ENCODE results near the gene SMURF2.
A peak's percentile ranks its signal among the peaks of the same experiment; 100 is the strongest.
"Not testable (repeated sequence)": the region's sequence is repeated elsewhere in the genome, so short reads cannot be mapped to it uniquely, and the experiment has no call there.

The SMURF2 gene

GRCh38 chr17:64632194-64632593 is 29.9 kb downstream of the SMURF2 start:
- DNase-seq (ENCODE audit: low read depth in 2 of 2), result no peak

DNA sequence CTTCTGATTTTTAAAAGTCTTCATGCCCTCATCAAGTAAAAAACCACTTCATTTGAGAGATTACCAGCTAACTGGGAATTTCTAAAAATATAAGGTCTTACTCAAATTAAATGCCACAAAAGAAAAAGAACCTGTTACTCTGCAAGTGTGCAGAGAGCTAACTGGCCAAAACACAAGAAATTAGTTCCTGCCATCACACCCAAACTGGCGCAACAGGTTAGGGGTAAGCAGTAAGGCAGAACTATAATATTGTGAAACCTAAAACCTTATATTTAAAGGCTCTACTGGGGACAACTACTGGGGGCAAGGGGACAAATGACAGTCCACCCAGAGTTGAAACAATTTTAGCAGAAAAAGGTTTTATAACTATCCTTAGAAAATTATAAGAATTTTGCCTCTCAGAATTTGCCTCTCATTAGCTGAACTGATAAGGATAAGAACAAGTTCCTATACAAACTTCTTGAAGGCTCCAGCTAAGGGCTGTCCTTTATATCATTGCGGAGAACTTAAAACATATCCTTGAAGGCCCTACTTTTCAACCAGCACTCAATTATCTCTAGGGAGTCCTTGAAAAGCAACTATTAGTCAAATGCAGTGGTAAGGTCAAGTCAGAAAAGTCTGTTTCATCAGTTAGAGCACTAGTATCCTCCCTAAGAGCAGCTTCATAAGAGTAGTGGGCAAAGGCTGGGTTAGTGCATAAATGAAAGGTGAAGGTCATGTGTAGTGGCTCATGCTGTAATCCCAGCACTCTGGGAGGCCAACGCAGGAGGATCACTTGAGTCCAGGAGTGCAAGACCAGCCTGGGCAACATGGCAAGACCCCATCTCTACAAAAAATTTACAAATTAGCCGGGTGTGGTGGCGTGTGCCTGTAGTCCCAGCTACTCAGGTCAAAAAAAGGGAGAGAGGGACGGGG is 31.5 kb downstream of the SMURF2 start:
- DNase-seq (ENCODE audit: low read depth in 2 of 2), result no peak

DNA sequence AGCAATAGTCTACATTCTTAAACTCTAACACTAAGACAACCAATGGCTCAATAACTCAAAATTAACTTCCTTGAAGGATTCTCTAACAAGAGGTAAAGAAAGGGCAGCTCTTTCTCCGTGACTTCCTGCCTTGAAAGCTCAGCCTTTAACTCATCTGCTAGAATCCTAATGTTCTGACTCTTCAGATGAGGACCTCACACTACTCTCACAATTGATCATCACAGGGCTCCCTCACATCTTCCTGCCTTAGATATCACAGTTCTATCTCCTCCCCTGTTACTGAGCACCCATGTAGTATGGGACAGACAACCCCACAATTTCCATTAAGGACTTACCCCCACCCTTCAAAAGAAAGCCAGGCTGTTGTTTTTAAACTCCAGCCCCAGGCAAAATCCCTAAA is 33.5 kb downstream of the SMURF2 start:
- peak in 1 of 2 donors; percentile 22 for DNase-seq (ENCODE audit: low read depth in 2 of 2)

DNA sequence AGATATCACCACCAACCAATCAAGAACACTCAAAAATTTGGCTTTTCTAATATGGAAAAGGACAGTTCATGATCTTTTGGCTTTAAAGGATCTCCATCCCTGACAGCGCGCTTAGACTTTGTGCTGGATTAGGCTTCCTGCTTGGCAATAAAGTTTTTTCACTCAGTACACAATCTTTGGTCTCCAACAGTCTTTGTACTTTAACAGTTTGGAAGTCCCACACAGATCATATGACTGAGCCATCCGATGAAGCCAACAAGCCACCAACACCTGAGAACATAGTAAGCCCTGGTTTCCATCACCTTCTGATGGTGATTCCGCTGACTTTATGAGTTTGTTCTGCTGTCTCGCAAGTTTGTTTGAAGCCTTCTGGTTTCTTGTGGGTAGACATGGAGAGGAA is 34.3 kb downstream of the SMURF2 start:
- DNase-seq (ENCODE audit: low read depth in 2 of 2), result no peak

- DNase-seq (ENCODE audit: low read depth in 2 of 2), result no peak
Observed at GRCh38 chr17:64626827-64627226, 35.3 kb downstream of the SMURF2 start.

GRCh38 chr17:64625541-64625940 is 36.6 kb downstream of the SMURF2 start:
- DNase-seq (ENCODE audit: low read depth in 2 of 2), result no peak

GRCh38 chr17:64622931-64623654 is 39.0 kb downstream of the SMURF2 start:
- no peak for DNase-seq (ENCODE audit: low read depth in 2 of 2)

DNA sequence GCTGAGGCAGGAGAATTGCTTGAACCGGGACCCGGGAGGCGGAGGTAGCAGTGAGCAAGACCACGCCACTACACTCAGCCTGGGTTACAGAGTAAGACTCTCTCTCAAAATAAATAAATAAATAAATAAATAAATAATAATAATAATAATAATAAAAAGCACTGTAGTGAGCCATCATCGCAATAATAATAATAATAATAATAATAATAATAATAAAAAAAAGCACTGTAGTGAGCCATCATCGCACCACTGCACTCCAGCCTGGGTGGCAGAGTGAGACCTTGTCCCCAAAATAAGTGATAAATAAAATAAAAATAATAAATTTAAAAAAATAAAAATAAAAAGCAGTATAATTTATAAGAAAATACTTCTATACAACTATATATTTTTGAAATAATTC is 40.3 kb downstream of the SMURF2 start:
- no peak for DNase-seq (ENCODE audit: low read depth in 2 of 2)

DNA sequence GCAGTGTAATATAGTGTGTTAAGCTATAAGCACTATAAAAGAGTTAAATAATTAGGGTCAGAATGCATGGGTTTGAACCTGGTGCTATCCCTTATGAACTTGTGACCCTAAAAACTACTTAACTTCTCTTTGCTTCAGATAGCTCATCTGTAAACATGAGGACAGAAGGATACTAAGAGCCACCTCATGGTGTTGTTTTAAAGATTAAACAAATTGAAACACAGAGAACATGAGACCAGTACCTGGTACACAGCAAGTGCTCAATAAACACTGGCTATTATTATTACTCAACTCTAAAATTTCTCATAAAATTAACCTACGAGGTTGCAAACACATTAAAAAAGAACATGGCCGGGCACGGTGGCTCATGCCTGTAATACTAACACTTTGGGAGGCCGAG is 43.3 kb downstream of the SMURF2 start:
- no peak for DNase-seq (ENCODE audit: low read depth in 2 of 2)

GRCh38 chr17:64617125-64617780 is 44.9 kb downstream of the SMURF2 start:
- no peak for DNase-seq (ENCODE audit: low read depth in 2 of 2)

DNA sequence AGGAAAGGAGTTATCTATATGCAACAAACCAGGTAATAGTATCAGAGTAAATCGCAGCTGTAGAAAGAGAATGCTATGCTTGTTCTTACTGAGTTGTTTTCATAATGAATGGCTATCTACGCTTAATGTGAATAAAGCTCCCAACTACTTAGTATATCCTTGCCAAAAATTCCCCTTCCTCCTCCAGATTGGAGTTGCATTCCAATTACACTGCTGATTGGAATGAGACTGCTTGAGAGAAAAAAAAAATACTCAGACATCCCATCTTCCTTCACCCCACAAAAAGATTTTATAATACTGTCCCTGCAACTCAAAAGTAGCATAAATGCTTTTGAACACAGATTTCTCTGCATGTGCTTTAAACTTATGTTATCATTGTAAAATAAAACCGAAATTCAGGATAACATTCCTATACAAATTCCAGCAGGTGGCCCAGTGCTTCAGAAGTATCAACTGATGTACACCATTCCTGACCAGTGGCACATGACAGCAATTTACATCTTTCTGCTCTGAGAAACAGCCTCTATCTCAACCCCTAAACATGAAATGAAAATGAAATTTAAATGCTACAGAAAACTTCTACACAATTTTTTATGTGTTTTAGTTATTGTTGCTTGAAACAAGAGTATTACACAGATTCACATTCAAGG is 47.0 kb downstream of the SMURF2 start:
- no peak for DNase-seq (ENCODE audit: low read depth in 2 of 2)

GRCh38 chr17:64614266-64615027 is 47.7 kb downstream of the SMURF2 start:
- DNase-seq (ENCODE audit: low read depth in 2 of 2), result no peak

GRCh38 chr17:64611369-64611768 is 50.7 kb downstream of the SMURF2 start:
- no peak for DNase-seq (ENCODE audit: low read depth in 2 of 2)

GRCh38 chr17:64610244-64610643 is 51.9 kb downstream of the SMURF2 start:
- DNase-seq (ENCODE audit: low read depth in 2 of 2), result not testable (repeated sequence)

DNA sequence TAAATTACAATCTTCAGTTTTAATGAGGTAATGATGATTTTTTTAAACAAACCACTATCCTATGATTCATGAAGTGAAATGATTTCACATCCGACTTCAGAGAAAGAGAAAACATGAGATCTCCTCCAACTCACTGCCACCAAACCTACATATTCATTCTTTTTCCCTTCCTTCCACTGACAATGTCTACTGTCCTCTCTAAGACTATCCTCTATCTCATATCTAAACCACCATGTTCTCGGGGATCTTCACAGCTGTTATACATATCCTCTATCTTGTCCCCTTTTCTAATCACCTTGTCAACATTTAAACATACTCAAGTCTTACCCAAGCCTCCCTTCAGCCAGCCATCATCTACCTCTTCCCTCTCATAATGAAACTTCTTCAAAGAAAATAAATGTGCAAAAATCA is 53.5 kb downstream of the SMURF2 start:
- no peak for DNase-seq (ENCODE audit: low read depth in 2 of 2)

GRCh38 chr17:64607862-64608565 is 54.1 kb downstream of the SMURF2 start:
- no peak for DNase-seq (ENCODE audit: low read depth in 2 of 2)

- DNase-seq (ENCODE audit: low read depth in 2 of 2), result not testable (repeated sequence)
Observed at GRCh38 chr17:64604532-64604931, 57.6 kb downstream of the SMURF2 start.

- no peak for DNase-seq (ENCODE audit: low read depth in 2 of 2)
Observed at GRCh38 chr17:64603987-64604386, 58.1 kb downstream of the SMURF2 start.

DNA sequence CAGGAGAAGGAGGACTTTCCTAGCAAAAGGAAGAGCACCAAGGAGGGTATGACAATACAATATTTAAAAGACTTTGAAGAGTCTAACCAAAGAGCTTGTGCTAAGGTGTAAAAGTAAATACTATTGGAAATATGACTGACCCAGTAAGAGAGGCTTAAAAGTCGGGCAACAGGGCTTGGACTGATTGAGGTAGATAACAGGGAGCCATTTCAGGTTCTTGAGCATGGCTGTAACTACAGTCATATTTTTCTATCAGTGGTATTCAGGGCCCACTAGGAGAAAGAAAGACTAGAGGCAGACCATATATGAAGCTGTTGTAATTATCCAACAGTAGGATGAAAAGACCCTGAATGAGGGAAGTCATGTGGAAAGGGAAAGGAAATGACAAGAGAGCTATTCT is 62.3 kb downstream of the SMURF2 start:
- DNase-seq (ENCODE audit: low read depth in 2 of 2), result no peak

DNA sequence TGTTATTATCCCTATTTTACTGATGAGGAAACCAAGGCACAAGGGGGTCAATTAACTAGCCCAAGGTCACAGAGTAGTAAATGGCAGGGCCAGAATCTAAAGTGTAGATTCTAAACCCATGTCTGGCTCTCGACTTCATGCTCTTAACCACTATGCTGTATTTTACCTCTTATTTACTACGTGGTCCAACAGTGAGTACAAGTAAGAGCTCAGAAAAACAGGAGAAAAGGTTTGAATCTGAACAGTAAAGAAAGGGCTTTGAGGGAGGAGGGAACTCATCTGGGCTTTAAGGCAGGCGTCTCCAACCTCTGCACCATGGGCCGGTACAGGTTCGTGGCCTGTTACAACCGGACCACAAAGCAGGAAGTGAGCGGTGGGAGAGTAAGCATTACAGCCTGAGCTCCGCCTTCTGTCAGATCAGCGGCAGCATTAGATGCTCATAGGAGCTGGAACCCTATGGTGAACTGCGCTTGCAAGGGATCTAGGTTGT is 62.9 kb downstream of the SMURF2 start:
- DNase-seq (ENCODE audit: low read depth in 2 of 2), result peak; percentile 19 to 34
